DND-41 (cell line): Measurements from ENCODE around the gene PACSIN1.

ENCODE experiments used
- ATAC-seq: fragments of 200-7000 bp; cut with Tn5 transposase; 3 replicates; pipeline ENCODE4 v1.9.1; 2021; ENCODE audit warnings: low read depth; ENCODE audit not compliant: insufficient read depth
- DNase-seq: peaks from one replicate; pipeline ENCODE4 v3.0.0-alpha.2; 2020
- H2AFZ ChIP-seq: 2 replicates; pipeline ENCODE4 v1.6.0; 2012; ENCODE audit warnings: low read depth, low read length
- H3K27ac ChIP-seq: 2 replicates; pipeline ENCODE4 v1.5.1; 2012; ENCODE audit warnings: low read length, inconsistent platforms
- H3K27me3 ChIP-seq: fragments of 200-600 bp; sonication (generic); 2 replicates; pipeline ENCODE4 v1.6.0; 2012; ENCODE audit warnings: low read length, mild to moderate bottlenecking, inconsistent platforms; ENCODE audit not compliant: insufficient read depth, poor library complexity
- H3K36me3 ChIP-seq: 2 replicates; pipeline ENCODE4 v1.5.1; 2012; ENCODE audit warnings: low read length, inconsistent platforms; ENCODE audit not compliant: insufficient read depth
- H3K4me1 ChIP-seq: 2 replicates; pipeline ENCODE4 v1.5.1; 2012; ENCODE audit warnings: mild to moderate bottlenecking, low read length; ENCODE audit not compliant: insufficient read depth
- H3K4me2 ChIP-seq: 2 replicates; pipeline ENCODE4 v1.6.0; 2012; ENCODE audit warnings: mild to moderate bottlenecking, moderate library complexity, low read length, inconsistent platforms; ENCODE audit not compliant: insufficient read depth
- H3K4me3 ChIP-seq, 2 experiments: fragments of 200-600 bp in 1 of 2; shearing (Covaris generic) in 1 of 2; 2 replicates each; pipeline ENCODE4 v1.5.1; 2012 to 2016; ENCODE audit warnings: inconsistent platforms in 2 of 2, low read length in 2 of 2, mild to moderate bottlenecking in 2 of 2, low read depth in 1 of 2, moderate library complexity in 1 of 2
- H3K79me2 ChIP-seq: 2 replicates; pipeline ENCODE4 v1.6.0; 2012; ENCODE audit warnings: low read length, inconsistent platforms; ENCODE audit not compliant: insufficient read depth
- H3K9ac ChIP-seq: 2 replicates; pipeline ENCODE4 v1.6.0; 2012; ENCODE audit warnings: low read depth, mild to moderate bottlenecking, inconsistent platforms, low read length, moderate library complexity
- H3K9me3 ChIP-seq: 2 replicates; pipeline ENCODE4 v1.5.1; 2012; ENCODE audit warnings: low read length, moderate library complexity, mild to moderate bottlenecking, inconsistent platforms; ENCODE audit not compliant: insufficient read depth, severe bottlenecking
- H4K20me1 ChIP-seq: 2 replicates; pipeline ENCODE4 v1.6.0; 2012; ENCODE audit warnings: low read length; ENCODE audit not compliant: insufficient read depth
- CTCF ChIP-seq: IDR thresholded peaks from 2 replicates; pipeline ENCODE4 v1.5.1; 2012; ENCODE audit warnings: borderline replicate concordance, low read length, moderate library complexity, mild to moderate bottlenecking; ENCODE audit not compliant: poor library complexity, severe bottlenecking; ENCODE audit errors: extremely low read depth
- EZH2 ChIP-seq: IDR thresholded peaks from 3 replicates; pipeline ENCODE4 v1.6.1; 2012; ENCODE audit warnings: borderline replicate concordance, low read depth, mild to moderate bottlenecking, moderate library complexity, low read length, inconsistent platforms; ENCODE audit not compliant: severe bottlenecking

PACSIN1 gene

GRCh38 chr6:34555007-34555322 lies 89.1 kb downstream of the PACSIN1 start:
- DNase-seq (no peak), ATAC-seq (no peak)
- Histone ChIP-seq H3K4me2 (no peak overlapping the region), H3K9me3 (peaks cover 4% of the 10 kb centered on the region), H3K9ac (no peak overlapping the region), H3K79me2 (no peaks in the 10 kb centered on the region), H4K20me1 (peaks cover 8% of the 10 kb centered on the region; the same call in 1 of the 2 replicates), H3K4me3 (no peak overlapping the region), H3K27ac (no peak overlapping the region), H3K4me1 (no peaks in the 10 kb centered on the region), H3K36me3 (no peaks in the 10 kb centered on the region), H3K27me3 (no peaks in the 10 kb centered on the region), H2AFZ (no peak overlapping the region)
- TF ChIP-seq EZH2 (no peak), CTCF (no peak)

DNA sequence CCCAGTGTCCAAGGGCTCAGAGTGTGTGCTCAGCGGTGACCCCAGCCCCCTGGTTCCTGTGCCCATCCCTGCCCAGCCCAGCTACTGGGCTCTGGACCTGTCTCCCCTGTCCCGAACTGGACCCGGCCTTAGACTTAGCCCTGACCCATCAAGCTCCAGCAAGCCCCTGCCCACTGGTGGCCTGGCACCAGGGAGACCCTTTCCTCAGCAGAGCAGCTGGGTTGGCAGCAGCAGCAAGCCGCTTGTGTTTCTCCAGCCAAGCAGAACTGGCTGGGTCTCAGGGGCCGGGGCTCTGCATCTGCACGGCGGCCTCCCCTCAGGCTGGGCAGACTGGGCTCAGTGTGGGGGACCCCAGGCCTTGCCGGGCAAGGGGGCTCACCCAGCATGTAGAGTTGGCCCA lies 89.5 kb downstream of the PACSIN1 start:
- no peak for TF ChIP-seq EZH2
- no peak for TF ChIP-seq CTCF
- Histone ChIP-seq H3K79me2 (no peaks in the 10 kb centered on the region), H3K4me2 (no peak overlapping the region), H3K27me3 (no peaks in the 10 kb centered on the region), H3K27ac (no peak overlapping the region), H4K20me1 (peaks cover 8% of the 10 kb centered on the region; the same call in 1 of the 2 replicates), H3K4me1 (no peaks in the 10 kb centered on the region), H2AFZ (no peak overlapping the region), H3K9ac (no peak overlapping the region), H3K9me3 (peaks cover 4% of the 10 kb centered on the region), H3K4me3 (no peak overlapping the region), H3K36me3 (no peaks in the 10 kb centered on the region)
- ATAC-seq (no peak), DNase-seq (no peak)

DNA sequence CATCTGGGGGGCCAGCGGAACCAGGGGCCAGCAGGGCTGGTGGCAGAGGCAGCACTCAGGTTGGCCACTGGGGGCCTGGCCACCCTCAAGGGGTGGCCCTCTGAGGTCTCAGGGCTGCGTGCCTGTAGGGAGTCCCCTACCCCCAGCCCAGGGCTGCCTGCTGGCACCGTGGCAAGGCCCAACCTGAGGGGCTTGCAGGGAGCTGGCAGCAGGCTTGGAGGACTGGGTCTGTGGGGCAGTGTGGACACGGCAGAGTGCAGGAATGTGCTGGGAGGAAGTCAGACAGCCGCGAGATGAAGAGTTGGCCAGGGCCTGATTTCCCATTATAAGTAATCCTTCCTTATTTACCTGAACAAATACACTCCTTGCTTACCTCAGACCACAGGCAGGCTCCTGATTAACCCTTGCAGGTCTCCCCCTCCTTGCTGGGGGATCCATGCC lies 90.2 kb downstream of the PACSIN1 start, which contains the start of gene SPDEF:
TSS of gene SPDEF (minus strand) at position 299 of the 441 bp plus-strand sequence. CDS start 11,874 bp downstream, outside the sequence.
- TF ChIP-seq CTCF: no peak
- TF ChIP-seq EZH2: no peak
- H3K9me3 ChIP-seq: peaks cover 4% of the 10 kb centered on the region
- H3K9ac ChIP-seq: no peak within 1 kb of the TSS
- H4K20me1 ChIP-seq: peaks cover 8% of the 10 kb centered on the region; the same call in 1 of the 2 replicates
- H3K27me3 ChIP-seq: no peaks in the 10 kb centered on the region
- no peaks in the 10 kb centered on the region for H3K36me3 ChIP-seq
- no peak within 1 kb of the TSS for H2AFZ ChIP-seq
- no peak within 1 kb of the TSS for H3K4me3 ChIP-seq
- DNase-seq (no peak), ATAC-seq (no peak)
- H3K4me1 ChIP-seq: no peaks in the 10 kb centered on the region
- no peak within 1 kb of the TSS for H3K27ac ChIP-seq
- H3K79me2 ChIP-seq: no peaks in the 10 kb centered on the region
- H3K4me2 ChIP-seq: no peak within 1 kb of the TSS

- Histone ChIP-seq H4K20me1 (peaks cover 8% of the 10 kb centered on the region; the same call in 1 of the 2 replicates), H3K27ac (no peak overlapping the region), H3K4me1 (no peaks in the 10 kb centered on the region), H3K4me3 (no peak overlapping the region), H3K9ac (no peak overlapping the region), H3K4me2 (no peak overlapping the region), H3K27me3 (no peaks in the 10 kb centered on the region), H3K36me3 (no peaks in the 10 kb centered on the region), H3K9me3 (peaks cover 4% of the 10 kb centered on the region), H2AFZ (no peak overlapping the region), H3K79me2 (no peaks in the 10 kb centered on the region)
- no peak for TF ChIP-seq EZH2
- TF ChIP-seq CTCF: no peak
- DNase-seq (no peak), ATAC-seq (no peak)
Observed at GRCh38 chr6:34556493-34556892, 90.6 kb downstream of the PACSIN1 start.
